H1 (cell line): Measurements from ENCODE around the gene UTRN. TPM values are rescaled to one million over a fixed set of nuclear protein-coding genes. Genes with fewer than 3 reads are reported as not detected.

Experiments
- CTCF ChIA-PET: fragments of 300-600 bp; sonication (Branson Sonifier 250); formaldehyde crosslinking; loops from one replicate; lab custom pipeline; 2021; ENCODE audit not compliant: partially characterized antibody; lab: Charles Lee
- POLR2A ChIA-PET: fragments of 300-600 bp; sonication (Branson Sonifier 250); formaldehyde crosslinking; loops from one replicate; lab custom pipeline; 2021; ENCODE audit warnings: inconsistent platforms; ENCODE audit not compliant: partially characterized antibody; lab: Charles Lee
- DNase-seq, 2 experiments: peaks; one replicate each; pipeline versions ENCODE4 v3.0.0 to v3.0.0-alpha.2; 2010 to 2022; ENCODE audit warnings: low spot score in 2 of 2, low read depth in 1 of 2, mixed read lengths in 1 of 2
- FAIRE-seq: peaks from 2 replicates; lab custom pipeline; 2011; peaks lifted over from hg19 to GRCh38; lab: Jason Lieb, UNC
- H2AFZ ChIP-seq: 2 replicates; pipeline ENCODE4 v1.8.1; 2012; ENCODE audit warnings: low read length, inconsistent platforms
- H2AK5ac ChIP-seq: 2 replicates; pipeline ENCODE4 v1.6.1; 2013; ENCODE audit warnings: low read depth, low read length
- H2BK120ac ChIP-seq: replicated peaks from 2 replicates; pipeline ENCODE3; 2013; ENCODE audit warnings: low read depth, low read length, inconsistent platforms
- H2BK12ac ChIP-seq: 2 replicates; pipeline ENCODE4 v1.6.1; 2013; ENCODE audit warnings: low read depth, low read length
- H2BK15ac ChIP-seq: 2 replicates; pipeline ENCODE4 v1.6.1; 2013; ENCODE audit warnings: low read length
- H2BK20ac ChIP-seq: 2 replicates; pipeline ENCODE4 v1.6.1; 2013; ENCODE audit warnings: low read length
- H2BK5ac ChIP-seq: 2 replicates; pipeline ENCODE4 v1.6.1; 2013; ENCODE audit warnings: low read depth, low read length
- H3K14ac ChIP-seq: 2 replicates; pipeline ENCODE4 v1.6.1; 2013; ENCODE audit warnings: inconsistent platforms; ENCODE audit not compliant: insufficient read length
- H3K18ac ChIP-seq: 2 replicates; pipeline ENCODE4 v1.6.1; 2013; ENCODE audit warnings: low read length; ENCODE audit errors: extremely low read depth
- H3K23ac ChIP-seq: 2 replicates; pipeline ENCODE4 v1.6.1; 2013; ENCODE audit warnings: inconsistent platforms; ENCODE audit not compliant: insufficient read length
- H3K23me2 ChIP-seq: 2 replicates; pipeline ENCODE4 v1.6.1; 2013; ENCODE audit warnings: low read depth, low read length
- H3K27ac ChIP-seq: 2 replicates; pipeline ENCODE4 v1.6.1; 2011; ENCODE audit warnings: low read depth, low read length, inconsistent platforms
- H3K27me3 ChIP-seq, 4 experiments: replicated peaks in 1 of 4; 1 replicate in 1 of 4; 2 replicates in 3 of 4; pipeline versions ENCODE4 v1.6.1 to v1.8.1; 2011 to 2013; ENCODE audit warnings: low read length in 3 of 4, mild to moderate bottlenecking in 3 of 4, inconsistent platforms in 2 of 4, mixed read lengths in 2 of 4, moderate library complexity in 1 of 4; ENCODE audit not compliant: control insufficient read depth in 3 of 4, insufficient read depth in 3 of 4; ENCODE audit errors: extremely low read depth in 1 of 4
- H3K36me3 ChIP-seq, 4 experiments: 2 replicates each; pipeline versions ENCODE4 v1.6.1 to v1.8.1; 2011 to 2013; ENCODE audit warnings: mild to moderate bottlenecking in 4 of 4, low read length in 3 of 4, moderate library complexity in 2 of 4, control low read depth in 1 of 4, inconsistent platforms in 1 of 4; ENCODE audit not compliant: insufficient read depth in 4 of 4, control insufficient read depth in 2 of 4
- H3K4ac ChIP-seq: replicated peaks from 2 replicates; pipeline ENCODE3; 2013; ENCODE audit warnings: low read length, low read depth, mixed read lengths, inconsistent platforms; ENCODE audit not compliant: insufficient read length
- H3K4me1 ChIP-seq, 4 experiments: replicated peaks in 1 of 4; 1 replicate in 1 of 4; 2 replicates in 3 of 4; pipeline versions ENCODE4 v1.6.1 to v1.8.1; 2011 to 2013; ENCODE audit warnings: low read length in 3 of 4, inconsistent platforms in 2 of 4, mixed read lengths in 1 of 4; ENCODE audit not compliant: insufficient read depth in 4 of 4, control insufficient read depth in 3 of 4
- H3K4me2 ChIP-seq, 2 experiments: 2 replicates each; pipeline versions ENCODE4 v1.6.1 to v1.8.1; 2011 to 2013; ENCODE audit warnings: low read depth in 2 of 2, low read length in 2 of 2, control low read depth in 1 of 2, inconsistent platforms in 1 of 2, mild to moderate bottlenecking in 1 of 2; ENCODE audit not compliant: insufficient read depth in 1 of 2
- H3K4me3 ChIP-seq, 4 experiments: fragments of 200-600, 300-600 bp in 1 of 4; sonication (generic), shearing (Covaris generic), sonication (Bioruptor Twin) in 1 of 4; 2 replicates each; pipeline versions ENCODE4 v1.5.1 to v1.8.1; 2011 to 2016; ENCODE audit warnings: low read length in 4 of 4, low read depth in 3 of 4, control low read depth in 2 of 4, inconsistent platforms in 2 of 4, mild to moderate bottlenecking in 2 of 4, mixed read lengths in 1 of 4, moderate library complexity in 1 of 4; ENCODE audit not compliant: insufficient read depth in 2 of 4; ENCODE audit errors: extremely low read depth in 1 of 4
- H3K56ac ChIP-seq: replicated peaks from 2 replicates; pipeline ENCODE3; 2013; ENCODE audit warnings: low read depth, mild to moderate bottlenecking, mixed read lengths, low read length, inconsistent platforms; ENCODE audit not compliant: insufficient read length
- H3K79me1 ChIP-seq: 2 replicates; pipeline ENCODE4 v1.6.1; 2013; ENCODE audit warnings: low read depth, low read length, control low read depth
- H3K79me2 ChIP-seq, 2 experiments: 2 replicates each; pipeline versions ENCODE4 v1.6.1 to v1.8.1; 2012 to 2013; ENCODE audit warnings: low read length in 2 of 2, mild to moderate bottlenecking in 2 of 2, inconsistent platforms in 1 of 2; ENCODE audit not compliant: insufficient read depth in 2 of 2, control insufficient read depth in 1 of 2
- H3K9ac ChIP-seq, 4 experiments: replicated peaks in 1 of 4; 1 replicate in 1 of 4; 2 replicates in 3 of 4; pipeline versions ENCODE4 v1.6.1 to v1.8.1; 2011 to 2013; ENCODE audit warnings: low read depth in 3 of 4, low read length in 3 of 4, control low read depth in 2 of 4, mild to moderate bottlenecking in 2 of 4, moderate library complexity in 2 of 4, inconsistent platforms in 1 of 4; ENCODE audit errors: extremely low read depth in 1 of 4
- H3K9me3 ChIP-seq, 2 experiments: 2 replicates each; pipeline versions ENCODE4 v1.6.1 to v1.8.1; 2012 to 2013; ENCODE audit warnings: mild to moderate bottlenecking in 2 of 2, moderate library complexity in 2 of 2, control low read depth in 1 of 2, inconsistent platforms in 1 of 2, low read depth in 1 of 2, low read length in 1 of 2, mixed read lengths in 1 of 2; ENCODE audit not compliant: insufficient read depth in 2 of 2
- H4K20me1 ChIP-seq, 2 experiments: replicated peaks in 1 of 2; 2 replicates each; pipeline versions ENCODE3 to v1.8.1; 2011 to 2013; ENCODE audit warnings: inconsistent platforms in 2 of 2, low read length in 2 of 2, mild to moderate bottlenecking in 1 of 2; ENCODE audit not compliant: insufficient read depth in 2 of 2, control insufficient read depth in 1 of 2
- H4K5ac ChIP-seq: 2 replicates; pipeline ENCODE4 v1.6.1; 2013; ENCODE audit warnings: low read length, low read depth, mixed read lengths, inconsistent platforms; ENCODE audit not compliant: insufficient read length
- H4K8ac ChIP-seq: 2 replicates; pipeline ENCODE4 v1.8.0; 2013; ENCODE audit warnings: mild to moderate bottlenecking, moderate library complexity, low read length, inconsistent platforms; ENCODE audit not compliant: insufficient read depth; ENCODE audit errors: extremely low read depth
- H4K91ac ChIP-seq: replicated peaks from 2 replicates; pipeline ENCODE3; 2013; ENCODE audit warnings: low read length, mixed read lengths, inconsistent platforms; ENCODE audit not compliant: insufficient read length
- ASH2L ChIP-seq: fragments of 200-600, 300-600 bp; sonication (generic); IDR thresholded peaks from one replicate; pipeline ENCODE4 v1.7.1; 2017; ENCODE audit warnings: low read length
- CREB1 ChIP-seq: IDR thresholded peaks from 2 replicates; pipeline ENCODE4 v1.6.1; 2012; ENCODE audit warnings: inconsistent platforms
- CTBP2 ChIP-seq: IDR thresholded peaks from 2 replicates; pipeline ENCODE4 v1.7.0; 2011; ENCODE audit warnings: borderline replicate concordance, mild to moderate bottlenecking, moderate library complexity, mixed read lengths, low read length; ENCODE audit not compliant: insufficient read depth, insufficient read length
- FOSL1 ChIP-seq: IDR thresholded peaks from 2 replicates; pipeline ENCODE4 v1.6.1; 2011; ENCODE audit warnings: mild to moderate bottlenecking, low read depth, low read length, moderate library complexity; ENCODE audit not compliant: insufficient read depth
- GABPA ChIP-seq: IDR thresholded peaks from 2 replicates; pipeline ENCODE4 v1.6.1; 2011; ENCODE audit warnings: mild to moderate bottlenecking, low read length, moderate library complexity, borderline replicate concordance; ENCODE audit not compliant: insufficient read depth
- KDM4A ChIP-seq: IDR thresholded peaks from one replicate; pipeline ENCODE4 v1.7.1; 2012; ENCODE audit warnings: low read depth, mild to moderate bottlenecking, moderate library complexity, low read length, inconsistent platforms; ENCODE audit not compliant: severe bottlenecking
- KDM5A ChIP-seq: fragments of 200-600 bp; IDR thresholded peaks from 2 replicates; pipeline ENCODE4 v1.7.1; 2012; ENCODE audit warnings: mild to moderate bottlenecking, low read length, inconsistent platforms, mixed read lengths
- MAFK ChIP-seq: IDR thresholded peaks from 2 replicates; pipeline ENCODE4 v1.6.1; 2012; ENCODE audit warnings: low read depth, mild to moderate bottlenecking, improper control_type of control experiment, low read length
- NRF1 ChIP-seq: IDR thresholded peaks from 2 replicates; pipeline ENCODE4 v1.6.1; 2011; ENCODE audit warnings: mild to moderate bottlenecking, low read depth, low read length, improper control_type of control experiment
- RNF2 ChIP-seq: fragments of 200-900, 300-1000 bp; sonication (generic); IDR thresholded peaks from 2 replicates; pipeline ENCODE4 v1.7.1; 2016; ENCODE audit warnings: borderline replicate concordance, low read depth, mild to moderate bottlenecking, antibody characterized with exemption, low read length; ENCODE audit not compliant: poor library complexity, severe bottlenecking; ENCODE audit errors: missing control alignments
- SP1 ChIP-seq: IDR thresholded peaks from 2 replicates; pipeline ENCODE4 v1.6.1; 2011; ENCODE audit warnings: low read depth, low read length
- TCF12 ChIP-seq: IDR thresholded peaks from 2 replicates; pipeline ENCODE4 v1.6.1; 2011; ENCODE audit warnings: low read depth, mild to moderate bottlenecking, low read length
- YY1 ChIP-seq: IDR thresholded peaks from 2 replicates; pipeline ENCODE4 v1.6.1; 2011; ENCODE audit warnings: low read depth, mild to moderate bottlenecking, low read length
- polyA plus RNA-seq, 7 experiments: library from polyadenylated mRNA; depleted of rRNA in 3 of 7; stranded (reverse) in 5 of 7; unstranded in 2 of 7; fragments of >200 nt in 5 of 7; fragments of 200-250 nt in 2 of 7; gene quantifications; 1 replicate in 5 of 7; 2 replicates in 1 of 7; 4 replicates in 1 of 7; pipeline versions ENCODE4 v1.2.1 to v1.2.3, GENCODE V29; 2011 to 2013; ENCODE audit warnings: missing spikeins in 2 of 7, mixed read lengths in 2 of 7
- total RNA-seq: library from RNA; stranded (reverse); fragmentation: NEBNext Ultra II Directional; extraction: Animal tissue kit (Norgen Biotek cat#: 25700); gene quantifications from 2 replicates; pipeline ENCODE4 v1.2.1, GENCODE V29; 2021
- TF ChIP-seq, protein P1 (sequence below): IDR thresholded peaks from 2 replicates; pipeline ENCODE4 v1.6.1; 2011; ENCODE audit warnings: low read depth, mild to moderate bottlenecking, low read length; ENCODE audit not compliant: insufficient read depth

UTRN gene
- total and polyA plus RNA-seq, 2 of the 8 experiments (the other 6 are each of a cell fraction or from before 2014, with no cell fraction given): 25.0 to 112 TPM

DNA sequence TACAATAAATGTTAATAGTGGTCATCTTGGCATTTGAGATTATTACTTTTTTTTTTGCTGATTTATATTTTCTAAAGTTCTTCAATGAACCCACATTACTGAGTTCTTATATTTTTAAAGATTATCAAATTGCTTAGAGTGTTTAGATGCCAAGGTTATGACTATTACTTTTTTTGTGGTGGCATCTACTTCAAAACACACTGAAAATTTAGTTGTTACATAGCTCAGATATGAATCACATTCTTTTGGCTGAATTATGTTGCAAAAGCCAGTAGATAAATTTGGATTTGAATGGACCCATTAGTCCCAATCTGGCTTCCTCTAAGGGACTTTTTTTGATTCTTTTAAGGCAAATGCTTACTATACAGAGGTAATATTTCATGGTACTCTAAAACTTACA, 8.9 kb downstream of the UTRN start:
- DNase-seq: no peak
- ChIA-PET POLR2A (no interaction called here), CTCF (no interaction called here)
- no peak overlapping the region for H2BK120ac ChIP-seq
- no peak overlapping the region for H4K91ac ChIP-seq
- no peak overlapping the region for H4K8ac ChIP-seq
- no peak overlapping the region for H2BK12ac ChIP-seq
- no peak overlapping the region for H2AK5ac ChIP-seq
- H3K14ac ChIP-seq: no peak overlapping the region
- H3K23me2 ChIP-seq: no peaks in the 10 kb centered on the region; the same call in 1 of the 2 replicates
- H4K20me1 ChIP-seq: peaks cover 0 to 1% of the 10 kb centered on the region in 2 experiments
- H3K79me2 ChIP-seq: peaks cover 0 to 15% of the 10 kb centered on the region in 2 experiments; a peak in 3 of 4 replicates
- H3K4me3 ChIP-seq: no peak overlapping the region
- peaks cover 7 to 10% of the 10 kb centered on the region in 2 experiments; a peak in 3 of 4 replicates for H3K9me3 ChIP-seq
- no peak overlapping the region for H2BK15ac ChIP-seq
- H3K36me3 ChIP-seq: peaks cover 0 to 34% (median 6%) of the 10 kb centered on the region in 4 experiments; a peak in 4 of 8 replicates
- FAIRE-seq: no peak
- H3K23ac ChIP-seq: no peak overlapping the region
- no peak overlapping the region for H2AFZ ChIP-seq
- H2BK5ac ChIP-seq: no peak overlapping the region
- no peak overlapping the region for H2BK20ac ChIP-seq
- no peak overlapping the region for H3K4ac ChIP-seq
- H3K18ac ChIP-seq: no peak overlapping the region
- no peaks in the 10 kb centered on the region; a peak in 1 of 7 replicates for H3K27me3 ChIP-seq
- no peak overlapping the region for H3K27ac ChIP-seq
- H3K4me2 ChIP-seq: no peak overlapping the region
- H3K9ac ChIP-seq: no peak overlapping the region
- H3K79me1 ChIP-seq: no peaks in the 10 kb centered on the region; the same call in 1 of the 2 replicates
- no peak overlapping the region for H3K56ac ChIP-seq
- H4K5ac ChIP-seq: no peak overlapping the region
- H3K4me1 ChIP-seq: no peaks in the 10 kb centered on the region
- TF ChIP-seq ASH2L: no peak
- no peak for TF ChIP-seq TCF12
- no peak for TF ChIP-seq KDM4A
- TF ChIP-seq, protein P1, sequence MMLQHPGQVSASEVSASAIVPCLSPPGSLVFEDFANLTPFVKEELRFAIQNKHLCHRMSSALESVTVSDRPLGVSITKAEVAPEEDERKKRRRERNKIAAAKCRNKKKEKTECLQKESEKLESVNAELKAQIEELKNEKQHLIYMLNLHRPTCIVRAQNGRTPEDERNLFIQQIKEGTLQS: no peak
- no peak for TF ChIP-seq YY1
- TF ChIP-seq SP1: no peak
- no peak for TF ChIP-seq CREB1
- TF ChIP-seq MAFK: no peak
- no peak for TF ChIP-seq RNF2
- TF ChIP-seq NRF1: no peak
- no peak for TF ChIP-seq KDM5A
- TF ChIP-seq CTBP2: no peak
- TF ChIP-seq FOSL1: no peak
- TF ChIP-seq GABPA: no peak
